ENCODE measurements around the gene CD1C. TPM values are rescaled to one million over a fixed set of nuclear protein-coding genes. Genes with fewer than 3 reads are reported as not detected.
"Not testable (repeated sequence)": the region's sequence is repeated elsewhere in the genome, so short reads cannot be mapped to it uniquely, and the experiment has no call there.

CD1C gene
- total RNA-seq, 3 donors from 2014 or later, result 0.66 to 2.5 (median 2.1) TPM

DNA sequence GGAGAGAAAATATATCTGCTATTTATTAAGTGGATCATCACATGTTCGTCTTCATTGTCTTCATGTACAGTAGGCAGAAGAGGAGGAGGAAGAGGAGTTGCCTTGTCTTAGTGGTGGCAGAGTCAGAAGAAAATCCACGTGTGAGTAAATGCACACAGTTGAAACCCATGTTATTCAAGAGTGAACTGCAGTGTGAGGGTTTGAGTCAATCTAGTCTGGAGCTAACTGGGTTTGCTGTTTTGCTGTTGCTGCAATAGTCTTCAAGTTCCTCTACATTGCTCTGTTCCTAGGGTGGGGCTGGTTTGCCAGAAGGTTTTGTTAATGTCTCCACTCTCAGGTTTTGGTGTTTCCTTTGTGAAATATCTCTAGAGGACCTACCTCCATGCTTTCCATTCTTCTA lies 38.6 kb upstream of the CD1C start:
- intact Hi-C loops (cut with DNase I; ENCODE audit: low total_unique reads), result no loop called here
- Histone ChIP-seq H3K36me3 (no peaks in the 10 kb centered on the region), H3K4me1 (no peaks in the 10 kb centered on the region), H3K27me3 (no peaks in the 10 kb centered on the region), H3K27ac (no peak overlapping the region), H3K9me3 (no peaks in the 10 kb centered on the region), H3K4me3 (no peak overlapping the region)
- TF ChIP-seq CTCF (IDR thresholded peaks at IDR 0.05) (no peak), POLR2AphosphoS5 (IDR thresholded peaks at IDR 0.05) (no peak), POLR2A (IDR thresholded peaks at IDR 0.05) (no peak)
- no peak for DNase-seq (ENCODE audit: low spot score in 2 of 2)

DNA sequence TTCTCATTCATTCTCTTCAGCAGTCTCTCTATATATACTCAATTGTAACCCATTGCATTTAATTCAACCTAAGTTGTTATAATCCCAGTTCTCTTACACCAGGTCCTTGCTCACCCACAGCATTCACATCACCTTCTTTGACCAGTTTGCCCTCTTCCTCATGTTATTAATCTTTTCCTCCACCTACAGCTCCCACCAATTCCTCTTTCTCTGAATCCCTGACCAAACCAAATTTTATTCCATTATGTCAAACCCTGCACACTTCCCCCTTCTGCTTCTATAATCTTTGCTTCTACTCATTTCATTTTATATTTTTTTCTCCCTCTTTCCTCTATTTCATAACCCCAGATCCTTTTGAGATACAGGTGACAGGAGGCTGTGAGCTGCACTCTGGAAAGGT lies 34.1 kb upstream of the CD1C start:
- DNase-seq (ENCODE audit: low spot score in 2 of 2), result no peak
- no peak for TF ChIP-seq POLR2AphosphoS5 (IDR thresholded peaks at IDR 0.05)
- no peak for TF ChIP-seq CTCF (IDR thresholded peaks at IDR 0.05)
- no peak for TF ChIP-seq POLR2A (IDR thresholded peaks at IDR 0.05)
- Histone ChIP-seq H3K4me1 (no peaks in the 10 kb centered on the region), H3K27ac (no peak overlapping the region), H3K36me3 (no peaks in the 10 kb centered on the region), H3K9me3 (no peaks in the 10 kb centered on the region), H3K27me3 (no peaks in the 10 kb centered on the region), H3K4me3 (no peak overlapping the region)
- intact Hi-C loops (cut with DNase I; ENCODE audit: low total_unique reads), result no loop called here

- H3K27me3 ChIP-seq; H3K9me3 ChIP-seq; DNase-seq (ENCODE audit: low spot score in 2 of 2); H3K27ac ChIP-seq; intact Hi-C loops (cut with DNase I; ENCODE audit: low total_unique reads); H3K4me3 ChIP-seq; H3K36me3 ChIP-seq; H3K4me1 ChIP-seq: not testable (repeated sequence)
These were observed 33.0 kb upstream of the CD1C start for GRCh38 chr1:158256747-158257146.

DNA sequence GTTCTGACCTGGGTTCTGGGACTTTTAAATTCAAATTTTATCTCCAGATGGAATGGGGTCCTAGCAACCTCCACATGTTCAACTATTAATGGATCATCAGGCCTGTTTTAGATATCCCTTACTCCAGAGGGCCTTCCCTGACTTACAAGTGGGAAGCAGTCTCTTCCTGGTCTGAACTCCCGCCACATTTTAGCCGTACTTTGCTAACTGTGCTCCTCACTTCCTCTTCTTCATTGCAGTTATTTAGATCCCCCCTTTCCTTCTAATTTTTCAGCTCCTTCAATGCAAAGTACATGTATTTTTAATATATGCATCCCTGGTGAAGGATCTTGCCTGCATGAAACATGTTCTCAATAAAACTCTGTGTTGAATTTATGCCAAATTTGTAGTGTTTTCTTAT lies 31.8 kb upstream of the CD1C start:
- intact Hi-C loops (cut with DNase I; ENCODE audit: low total_unique reads), result no loop called here
- no peak for TF ChIP-seq CTCF (IDR thresholded peaks at IDR 0.05)
- no peak for TF ChIP-seq POLR2A (IDR thresholded peaks at IDR 0.05)
- no peak for TF ChIP-seq POLR2AphosphoS5 (IDR thresholded peaks at IDR 0.05)
- Histone ChIP-seq H3K9me3 (no peaks in the 10 kb centered on the region), H3K4me1 (no peaks in the 10 kb centered on the region), H3K4me3 (no peak overlapping the region), H3K27me3 (no peaks in the 10 kb centered on the region), H3K36me3 (no peaks in the 10 kb centered on the region), H3K27ac (no peak overlapping the region)
- no peak for DNase-seq (ENCODE audit: low spot score in 2 of 2)

DNA sequence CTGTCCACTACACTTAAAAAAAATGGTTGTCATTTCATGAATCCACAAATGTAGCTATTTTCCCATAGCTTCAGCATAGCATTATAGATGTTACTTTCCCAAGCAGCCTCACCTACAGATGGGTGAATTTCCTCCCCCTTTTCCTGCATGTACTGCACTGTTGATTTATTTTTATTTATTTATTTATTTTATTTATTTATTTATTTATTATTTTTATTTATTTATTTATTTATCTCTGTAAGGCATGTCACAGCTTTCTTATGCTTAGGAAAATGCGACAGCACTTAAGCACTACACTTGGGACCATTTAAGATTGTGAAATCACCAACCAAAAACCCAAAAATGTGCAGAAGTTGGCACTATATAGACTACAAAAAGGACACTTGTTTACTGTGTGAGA lies 30.6 kb upstream of the CD1C start:
- intact Hi-C loops (cut with DNase I; ENCODE audit: low total_unique reads), result no loop called here
- Histone ChIP-seq H3K27me3 (no peaks in the 10 kb centered on the region), H3K27ac (no peak overlapping the region), H3K36me3 (no peaks in the 10 kb centered on the region), H3K9me3 (no peaks in the 10 kb centered on the region), H3K4me3 (no peak overlapping the region), H3K4me1 (no peaks in the 10 kb centered on the region)
- DNase-seq (ENCODE audit: low spot score in 2 of 2), result no peak
- TF ChIP-seq POLR2AphosphoS5 (IDR thresholded peaks at IDR 0.05) (no peak), POLR2A (IDR thresholded peaks at IDR 0.05) (no peak), CTCF (IDR thresholded peaks at IDR 0.05) (no peak)

DNA sequence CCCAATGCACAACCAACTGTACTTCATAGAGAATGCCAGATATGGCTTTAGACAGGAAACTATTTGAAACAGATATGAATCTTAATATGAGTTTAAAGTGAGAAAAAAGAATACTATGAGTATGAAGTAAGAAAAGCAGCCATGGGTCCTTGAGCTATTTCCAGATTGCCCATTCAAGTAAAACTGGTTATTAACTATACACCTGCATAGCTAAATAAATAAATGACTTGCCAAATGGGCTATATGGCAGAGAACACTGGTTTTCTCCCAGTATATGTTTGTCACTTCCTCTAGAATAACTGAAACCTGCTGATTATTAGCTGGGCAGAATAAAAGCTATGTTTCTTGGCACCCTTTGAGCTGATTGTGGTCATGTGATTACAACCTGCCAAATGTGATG lies 17.0 kb upstream of the CD1C start:
- Histone ChIP-seq H3K9me3 (peaks cover 4 to 18% of the 10 kb centered on the region in 2 donors), H3K27me3 (no peaks in the 10 kb centered on the region), H3K4me3 (no peak overlapping the region)

More for the DNA sequence above, 17.0 kb upstream of the CD1C start:
- intact Hi-C loops (cut with DNase I; ENCODE audit: low total_unique reads), result no loop called here
- no peak overlapping the region for H3K27ac ChIP-seq
- H3K36me3 ChIP-seq, result no peaks in the 10 kb centered on the region
- no peak for DNase-seq (ENCODE audit: low spot score in 2 of 2)
- TF ChIP-seq POLR2A (IDR thresholded peaks at IDR 0.05), result no peak
- no peak for TF ChIP-seq CTCF (IDR thresholded peaks at IDR 0.05)
- TF ChIP-seq POLR2AphosphoS5 (IDR thresholded peaks at IDR 0.05), result no peak
- no peaks in the 10 kb centered on the region for H3K4me1 ChIP-seq
